HepG2 (cell line): ENCODE measurements around the gene TK1. TPM values are rescaled to one million over a fixed set of nuclear protein-coding genes. Genes with fewer than 3 reads are reported as not detected.

Experiments
- ATF5 ChIP-seq: sonication (generic); formaldehyde crosslinking; IDR thresholded peaks from 2 replicates; pipeline ENCODE4 v1.4.0; 2020; ENCODE audit warnings: mild to moderate bottlenecking, low read depth, missing genetic modification reagents
- ATF7-NPFF ChIP-seq: sonication (generic); formaldehyde crosslinking; IDR thresholded peaks from 2 replicates; pipeline ENCODE4 v1.8.1; 2023; ENCODE audit warnings: mild to moderate bottlenecking, low read depth, missing genetic modification reagents, moderate library complexity
- DBP ChIP-seq: sonication (generic); formaldehyde crosslinking; IDR thresholded peaks from 2 replicates; pipeline ENCODE4 v1.4.0; 2020; ENCODE audit warnings: missing genetic modification reagents; ENCODE audit errors: not compliant biosample characterization
- MZF1 ChIP-seq: sonication (generic); formaldehyde crosslinking; IDR thresholded peaks from 2 replicates; pipeline ENCODE4 v1.8.1; 2023; ENCODE audit warnings: mild to moderate bottlenecking, missing genetic modification reagents, borderline replicate concordance
- REPIN1 ChIP-seq: sonication (generic); formaldehyde crosslinking; IDR thresholded peaks from 2 replicates; pipeline ENCODE4 v1.8.0; 2022; ENCODE audit warnings: missing genetic modification reagents, low read depth, mild to moderate bottlenecking, borderline replicate concordance
- THRA ChIP-seq: sonication (generic); formaldehyde crosslinking; IDR thresholded peaks from 2 replicates; pipeline ENCODE4 v1.4.0; 2020; ENCODE audit warnings: missing genetic modification reagents, borderline replicate concordance
- ZBTB7B ChIP-seq: sonication (generic); formaldehyde crosslinking; IDR thresholded peaks from 2 replicates; pipeline ENCODE4 v1.4.0; 2020; ENCODE audit warnings: missing genetic modification reagents
- ZNF138 ChIP-seq: sonication (generic); formaldehyde crosslinking; IDR thresholded peaks from 2 replicates; pipeline ENCODE4 v1.5.0; 2020; ENCODE audit warnings: mild to moderate bottlenecking, low read depth, missing genetic modification reagents
- ZNF547 ChIP-seq: sonication (generic); formaldehyde crosslinking; IDR thresholded peaks from 2 replicates; pipeline ENCODE4 v1.5.1; 2020; ENCODE audit warnings: mild to moderate bottlenecking, missing genetic modification reagents
- ZNF557 ChIP-seq: sonication (generic); formaldehyde crosslinking; IDR thresholded peaks from 2 replicates; pipeline ENCODE4 v1.4.0; 2020; ENCODE audit warnings: missing genetic modification reagents
- ZNF609 ChIP-seq: sonication (generic); formaldehyde crosslinking; IDR thresholded peaks from 2 replicates; pipeline ENCODE4 v1.4.0; 2020; ENCODE audit warnings: mild to moderate bottlenecking, missing genetic modification reagents, borderline replicate concordance
- polyA plus RNA-seq, 8 experiments: library from polyadenylated mRNA; depleted of rRNA in 3 of 8; stranded (reverse) in 7 of 8; unstranded in 1 of 8; fragments of >200 nt; fragmentation: Illumina TruSeq in 4 of 8; extraction: Trizol in 4 of 8; gene quantifications; 2 replicates each; pipeline versions ENCODE4 v1.2.1 to v1.2.3, GENCODE V29; 2011 to 2016; ENCODE audit warnings: low read depth in 4 of 8, missing spikeins in 1 of 8, mixed read lengths in 1 of 8; ENCODE audit not compliant: insufficient read depth in 1 of 8
- total RNA-seq, 5 experiments: library from RNA; depleted of rRNA; stranded (reverse); fragments of >200 nt; fragmentation: Illumina TruSeq; extraction: Trizol; gene quantifications; 2 replicates each; pipeline ENCODE4 v1.2.3, GENCODE V29; 2016; ENCODE audit warnings: low read depth in 1 of 5

Gene TK1
- total and polyA plus RNA-seq, 2 of the 13 experiments (the other 11 are each of a cell fraction or from before 2014, with no cell fraction given) = 45.0 to 96.0 TPM

- TF ChIP-seq THRA (CRISPR knock-in tag) (peak; percentile 68; the same call in 1 of the 2 replicates), ZNF138 (CRISPR knock-in tag) (no peak), ZNF547 (CRISPR knock-in tag) (peak; percentile 73), MZF1 (CRISPR knock-in tag) (0 out of 2 replicates have a peak, but pooled peaks have one; percentile 35), REPIN1 (CRISPR knock-in tag) (peak; percentile 61; the same call in 1 of the 2 replicates), DBP (CRISPR knock-in tag) (peak; percentile 90), ZNF557 (peak; percentile 97; the same call in 1 of the 2 replicates), ATF7-NPFF (CRISPR knock-in tag) (no peak; the same call in 1 of the 2 replicates), ZNF609 (peak; percentile 77; the same call in 1 of the 2 replicates), ZBTB7B (peak; percentile 71; the same call in 1 of the 2 replicates), ATF5 (CRISPR knock-in tag) (peak; percentile 82; the same call in 1 of the 2 replicates)
Observed at GRCh38 chr17:78144736-78145641, 41.9 kb downstream of the TK1 start (continued).
